Fibroblast of lung (primary cell): ENCODE results near the gene APOBEC3A. TPM values are rescaled to one million over a fixed set of nuclear protein-coding genes. Genes with fewer than 3 reads are reported as not detected.

Experiments used
- DNase-seq, 2 donors: peaks; one replicate each; pipeline versions ENCODE4 v3.0.0 to v3.0.0-alpha.2; 2010; ENCODE audit warnings: low read depth in 2 of 2
- H2AFZ ChIP-seq: 2 replicates; pipeline ENCODE4 v1.5.1; 2012; ENCODE audit warnings: low read length, control low read depth, inconsistent platforms
- H3K27ac ChIP-seq: 2 replicates; pipeline ENCODE4 v1.5.1; 2011; ENCODE audit warnings: low read length, control low read depth; ENCODE audit not compliant: insufficient read depth
- H3K27me3 ChIP-seq: 2 replicates; pipeline ENCODE4 v1.5.1; 2011; ENCODE audit warnings: mild to moderate bottlenecking, low read length; ENCODE audit not compliant: control insufficient read depth, insufficient read depth
- H3K36me3 ChIP-seq: 2 replicates; pipeline ENCODE4 v1.5.1; 2011; ENCODE audit warnings: low read length; ENCODE audit not compliant: control insufficient read depth, insufficient read depth
- H3K4me1 ChIP-seq: 2 replicates; pipeline ENCODE4 v1.5.1; 2011; ENCODE audit warnings: low read length; ENCODE audit not compliant: control insufficient read depth, insufficient read depth; ENCODE audit errors: extremely low read depth
- H3K4me2 ChIP-seq: 2 replicates; pipeline ENCODE4 v1.5.1; 2011; ENCODE audit warnings: low read length, control low read depth; ENCODE audit not compliant: insufficient read depth; ENCODE audit errors: extremely low read depth
- H3K4me3 ChIP-seq, 4 experiments: fragments of 200-600 bp in 1 of 4; sonication (generic) in 1 of 4; replicated peaks in 1 of 4; 2 replicates each; pipeline ENCODE4 v1.5.1; 2011 to 2016; ENCODE audit warnings: low read length in 4 of 4, low read depth in 3 of 4, mild to moderate bottlenecking in 3 of 4, control low read depth in 2 of 4, inconsistent platforms in 1 of 4, mixed read lengths in 1 of 4; ENCODE audit not compliant: insufficient read depth in 1 of 4; ENCODE audit errors: control extremely low read depth in 1 of 4
- H3K79me2 ChIP-seq: 2 replicates; pipeline ENCODE4 v1.5.1; 2012; ENCODE audit warnings: mild to moderate bottlenecking, low read length, inconsistent platforms; ENCODE audit not compliant: control insufficient read depth, insufficient read depth
- H3K9ac ChIP-seq: 2 replicates; pipeline ENCODE4 v1.5.1; 2011; ENCODE audit warnings: mild to moderate bottlenecking, low read length, control low read depth; ENCODE audit not compliant: insufficient read depth
- H3K9me3 ChIP-seq: 2 replicates; pipeline ENCODE4 v1.5.1; 2012; ENCODE audit warnings: low read depth, low read length; ENCODE audit not compliant: control insufficient read depth, insufficient read depth
- H4K20me1 ChIP-seq: 2 replicates; pipeline ENCODE4 v1.5.1; 2011; ENCODE audit warnings: low read length; ENCODE audit not compliant: control insufficient read depth, insufficient read depth; ENCODE audit errors: extremely low read depth
- EZH2 ChIP-seq: IDR thresholded peaks from 2 replicates; pipeline ENCODE4 v1.5.1; 2012; ENCODE audit warnings: low read length, control low read depth, mild to moderate bottlenecking; ENCODE audit errors: missing control alignments
- polyA plus RNA-seq, 2 donors: library from polyadenylated mRNA; depleted of rRNA in 1 of 2; stranded (reverse) in 1 of 2; unstranded in 1 of 2; fragments of >200 nt; gene quantifications; 2 replicates each; pipeline ENCODE4 v1.2.1, GENCODE V29; 2011 to 2012; ENCODE audit warnings: missing spikeins in 1 of 2
- total RNA-seq: library from RNA; depleted of rRNA; stranded (reverse); fragments of >200 nt; gene quantifications from 2 replicates; pipeline ENCODE4 v1.2.1, GENCODE V29; 2014
- TF ChIP-seq, protein P1 (sequence below), 2 donors: IDR thresholded peaks in 1 of 2; conservative IDR thresholded peaks in 1 of 2; 1 replicate in 1 of 2; 2 replicates in 1 of 2; pipeline ENCODE4 v1.5.1; 2011 to 2012; ENCODE audit warnings: low read length in 2 of 2, control low read depth in 1 of 2, inconsistent platforms in 1 of 2, low read depth in 1 of 2, mild to moderate bottlenecking in 1 of 2

Gene APOBEC3A
- total and polyA plus RNA-seq, 2 donors (not counting 1 experiment from before 2014, with no cell fraction given): not detected

DNA sequence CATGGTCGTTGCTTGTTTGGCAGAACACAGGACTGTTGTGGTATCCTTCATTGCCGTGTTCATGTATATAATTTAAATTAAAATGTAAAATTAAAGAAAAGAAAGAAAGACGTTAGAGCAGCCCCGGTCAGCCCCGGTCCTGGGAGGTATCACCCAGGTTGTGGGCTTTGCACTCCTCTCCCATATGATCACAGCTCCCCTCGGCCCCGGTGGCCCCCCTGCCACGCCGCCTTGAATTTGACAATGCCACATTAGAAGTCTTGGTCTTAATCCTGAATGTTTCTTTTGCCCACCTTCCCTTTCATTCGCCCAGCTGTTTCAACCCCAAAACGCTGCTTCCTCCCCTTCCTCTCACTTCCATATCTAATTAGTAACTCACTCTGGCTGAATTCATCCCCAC, 11.4 kb downstream of the APOBEC3A start:
- no peaks in the 10 kb centered on the region for H3K36me3 ChIP-seq
- no peaks in the 10 kb centered on the region for H4K20me1 ChIP-seq
- H3K4me1 ChIP-seq: no peaks in the 10 kb centered on the region
- H3K27me3 ChIP-seq: peaks cover 8% of the 10 kb centered on the region
- no peak overlapping the region for H3K9ac ChIP-seq
- no peak overlapping the region for H3K4me2 ChIP-seq
- no peak for DNase-seq
- no peaks in the 10 kb centered on the region for H3K9me3 ChIP-seq
- no peak overlapping the region for H3K4me3 ChIP-seq
- no peaks in the 10 kb centered on the region for H3K79me2 ChIP-seq
- no peak overlapping the region for H3K27ac ChIP-seq
- TF ChIP-seq EZH2: no peak
- TF ChIP-seq, protein P1, sequence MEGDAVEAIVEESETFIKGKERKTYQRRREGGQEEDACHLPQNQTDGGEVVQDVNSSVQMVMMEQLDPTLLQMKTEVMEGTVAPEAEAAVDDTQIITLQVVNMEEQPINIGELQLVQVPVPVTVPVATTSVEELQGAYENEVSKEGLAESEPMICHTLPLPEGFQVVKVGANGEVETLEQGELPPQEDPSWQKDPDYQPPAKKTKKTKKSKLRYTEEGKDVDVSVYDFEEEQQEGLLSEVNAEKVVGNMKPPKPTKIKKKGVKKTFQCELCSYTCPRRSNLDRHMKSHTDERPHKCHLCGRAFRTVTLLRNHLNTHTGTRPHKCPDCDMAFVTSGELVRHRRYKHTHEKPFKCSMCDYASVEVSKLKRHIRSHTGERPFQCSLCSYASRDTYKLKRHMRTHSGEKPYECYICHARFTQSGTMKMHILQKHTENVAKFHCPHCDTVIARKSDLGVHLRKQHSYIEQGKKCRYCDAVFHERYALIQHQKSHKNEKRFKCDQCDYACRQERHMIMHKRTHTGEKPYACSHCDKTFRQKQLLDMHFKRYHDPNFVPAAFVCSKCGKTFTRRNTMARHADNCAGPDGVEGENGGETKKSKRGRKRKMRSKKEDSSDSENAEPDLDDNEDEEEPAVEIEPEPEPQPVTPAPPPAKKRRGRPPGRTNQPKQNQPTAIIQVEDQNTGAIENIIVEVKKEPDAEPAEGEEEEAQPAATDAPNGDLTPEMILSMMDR (conservative IDR thresholded peaks at IDR 0.05 in 1 of 2, IDR thresholded peaks at IDR 0.05 in 1 of 2; ENCODE audit: low read depth in 1 of 2, low read length in 2 of 2): no peak
- no peak overlapping the region for H2AFZ ChIP-seq

- H3K4me1 ChIP-seq: no peaks in the 10 kb centered on the region
- no peaks in the 10 kb centered on the region for H3K9me3 ChIP-seq
- H2AFZ ChIP-seq: no peak overlapping the region
- no peaks in the 10 kb centered on the region for H3K36me3 ChIP-seq
- peaks cover 8% of the 10 kb centered on the region for H3K27me3 ChIP-seq
- no peak overlapping the region for H3K4me3 ChIP-seq
- H3K79me2 ChIP-seq: no peaks in the 10 kb centered on the region
- no peak for DNase-seq
- H3K4me2 ChIP-seq: no peak overlapping the region
- TF ChIP-seq, protein P1 (conservative IDR thresholded peaks at IDR 0.05 in 1 of 2, IDR thresholded peaks at IDR 0.05 in 1 of 2; ENCODE audit: low read depth in 1 of 2, low read length in 2 of 2): no peak
- no peak for TF ChIP-seq EZH2
- no peak overlapping the region for H3K9ac ChIP-seq
- no peak overlapping the region for H3K27ac ChIP-seq
- no peaks in the 10 kb centered on the region for H4K20me1 ChIP-seq
Observed at GRCh38 chr22:38970551-38970950, 13.1 kb downstream of the APOBEC3A start.

DNA sequence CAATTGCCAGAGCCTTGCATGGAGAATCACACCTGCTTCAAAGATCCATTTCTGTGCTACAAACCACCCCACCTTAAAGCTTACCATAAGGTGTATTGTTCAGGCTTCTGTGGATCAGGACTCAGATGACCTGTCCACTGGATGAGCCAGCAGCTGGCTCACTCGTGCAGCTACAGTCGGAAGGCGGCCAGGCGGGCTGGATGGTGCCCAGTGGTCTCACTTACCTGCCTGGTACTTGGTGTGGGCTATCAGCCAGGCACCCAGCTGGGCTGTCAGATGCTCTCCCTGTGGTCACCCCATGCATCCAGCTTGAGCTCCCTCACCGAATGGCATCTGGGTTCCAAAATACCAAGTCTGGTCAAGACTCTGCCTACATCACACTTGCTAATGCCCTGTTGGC, 13.8 kb downstream of the APOBEC3A start:
- no peaks in the 10 kb centered on the region for H3K9me3 ChIP-seq
- H3K27ac ChIP-seq: no peak overlapping the region
- H3K79me2 ChIP-seq: no peaks in the 10 kb centered on the region
- H3K9ac ChIP-seq: no peak overlapping the region
- TF ChIP-seq, protein P1 (conservative IDR thresholded peaks at IDR 0.05 in 1 of 2, IDR thresholded peaks at IDR 0.05 in 1 of 2; ENCODE audit: low read depth in 1 of 2, low read length in 2 of 2): no peak
- TF ChIP-seq EZH2: no peak
- H3K4me3 ChIP-seq: no peak overlapping the region
- H3K4me2 ChIP-seq: no peak overlapping the region
- H4K20me1 ChIP-seq: no peaks in the 10 kb centered on the region
- peaks cover 8% of the 10 kb centered on the region for H3K27me3 ChIP-seq
- H3K36me3 ChIP-seq: no peaks in the 10 kb centered on the region
- H3K4me1 ChIP-seq: no peaks in the 10 kb centered on the region
- no peak for DNase-seq
- H2AFZ ChIP-seq: no peak overlapping the region
